Fibroblast of the aortic adventitia (primary cell): ENCODE data around the gene GIMAP8. TPM values are rescaled to one million over a fixed set of nuclear protein-coding genes. Genes with fewer than 3 reads are reported as not detected.

Experiments
- DNase-seq: peaks from one replicate; pipeline ENCODE4 v3.0.0-alpha.2; 2010; ENCODE audit warnings: low read depth
- H3K4me3 ChIP-seq: 2 replicates; pipeline ENCODE4 v1.5.1; 2011; ENCODE audit warnings: low read depth, mild to moderate bottlenecking, control low read depth, low read length, moderate library complexity
- total RNA-seq: library from RNA; depleted of rRNA; stranded (reverse); fragments of >200 nt; gene quantifications from 2 replicates; pipeline ENCODE4 v1.2.3, GENCODE V29; 2012; ENCODE audit warnings: low replicate concordance
- TF ChIP-seq, protein P1 (sequence below): IDR thresholded peaks from 2 replicates; pipeline ENCODE4 v1.5.1; 2011; ENCODE audit warnings: mild to moderate bottlenecking, low read length, control low read depth, inconsistent platforms; ENCODE audit not compliant: insufficient read depth

Gene GIMAP8
- total RNA-seq, 1 donor, result 0.09 TPM

DNA sequence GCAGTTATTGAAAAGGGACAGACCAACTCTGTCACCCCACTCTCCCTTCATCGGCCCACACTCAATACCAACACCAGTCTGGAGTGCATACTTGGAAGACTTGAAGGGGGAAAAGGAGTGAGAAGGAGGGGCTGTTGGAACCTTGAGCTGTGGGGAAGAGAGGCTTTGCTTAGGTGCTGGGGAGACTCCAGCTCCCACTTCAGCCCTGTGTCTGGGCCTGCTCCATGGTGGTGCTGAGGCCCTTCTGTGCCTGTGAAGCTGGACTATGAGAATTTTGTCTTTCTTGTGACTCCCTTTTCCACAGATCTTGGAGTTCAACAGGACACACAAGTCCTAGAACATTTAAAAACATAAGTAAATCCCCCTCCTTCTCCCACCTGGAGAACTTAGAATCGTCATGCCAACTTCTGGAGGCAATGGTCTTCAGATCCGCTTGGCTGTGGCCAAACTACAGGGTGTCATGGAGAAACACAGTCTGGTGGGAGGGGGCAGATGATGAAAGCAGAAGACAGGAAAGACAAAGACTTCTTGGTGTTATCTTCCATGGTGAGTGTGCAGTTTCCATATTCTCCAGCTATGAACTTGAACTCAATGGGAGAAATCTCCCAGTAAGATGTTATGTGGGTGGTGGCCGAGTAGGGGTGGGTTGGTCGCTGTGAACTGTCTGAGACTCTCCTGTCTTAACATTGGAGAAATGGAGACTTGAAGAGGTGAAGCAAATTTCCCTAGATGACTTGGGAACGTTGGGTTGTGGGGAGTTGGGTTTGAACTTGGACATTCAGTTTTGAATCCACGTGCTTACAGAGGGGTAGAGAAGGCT, 18.4 kb upstream of the GIMAP8 start:
- H3K4me3 ChIP-seq, result no peak overlapping the region

GRCh38 chr7:150432915-150433892, 17.2 kb upstream of the GIMAP8 start:
- no peak for DNase-seq
- H3K4me3 ChIP-seq, result no peak overlapping the region
- TF ChIP-seq, protein P1, sequence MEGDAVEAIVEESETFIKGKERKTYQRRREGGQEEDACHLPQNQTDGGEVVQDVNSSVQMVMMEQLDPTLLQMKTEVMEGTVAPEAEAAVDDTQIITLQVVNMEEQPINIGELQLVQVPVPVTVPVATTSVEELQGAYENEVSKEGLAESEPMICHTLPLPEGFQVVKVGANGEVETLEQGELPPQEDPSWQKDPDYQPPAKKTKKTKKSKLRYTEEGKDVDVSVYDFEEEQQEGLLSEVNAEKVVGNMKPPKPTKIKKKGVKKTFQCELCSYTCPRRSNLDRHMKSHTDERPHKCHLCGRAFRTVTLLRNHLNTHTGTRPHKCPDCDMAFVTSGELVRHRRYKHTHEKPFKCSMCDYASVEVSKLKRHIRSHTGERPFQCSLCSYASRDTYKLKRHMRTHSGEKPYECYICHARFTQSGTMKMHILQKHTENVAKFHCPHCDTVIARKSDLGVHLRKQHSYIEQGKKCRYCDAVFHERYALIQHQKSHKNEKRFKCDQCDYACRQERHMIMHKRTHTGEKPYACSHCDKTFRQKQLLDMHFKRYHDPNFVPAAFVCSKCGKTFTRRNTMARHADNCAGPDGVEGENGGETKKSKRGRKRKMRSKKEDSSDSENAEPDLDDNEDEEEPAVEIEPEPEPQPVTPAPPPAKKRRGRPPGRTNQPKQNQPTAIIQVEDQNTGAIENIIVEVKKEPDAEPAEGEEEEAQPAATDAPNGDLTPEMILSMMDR, result no peak

More for the DNA sequence above, 18.4 kb upstream of the GIMAP8 start:
- TF ChIP-seq, protein P1, result no peak
- no peak for DNase-seq

GRCh38 chr7:150434240-150434639, 16.2 kb upstream of the GIMAP8 start:
- H3K4me3 ChIP-seq, result no peak overlapping the region
- no peak for DNase-seq
- TF ChIP-seq, protein P1, result no peak

- no peak overlapping the region for H3K4me3 ChIP-seq
- TF ChIP-seq, protein P1, result no peak
- no peak for DNase-seq
These were observed 15.4 kb upstream of the GIMAP8 start for GRCh38 chr7:150435047-150435389.

DNA sequence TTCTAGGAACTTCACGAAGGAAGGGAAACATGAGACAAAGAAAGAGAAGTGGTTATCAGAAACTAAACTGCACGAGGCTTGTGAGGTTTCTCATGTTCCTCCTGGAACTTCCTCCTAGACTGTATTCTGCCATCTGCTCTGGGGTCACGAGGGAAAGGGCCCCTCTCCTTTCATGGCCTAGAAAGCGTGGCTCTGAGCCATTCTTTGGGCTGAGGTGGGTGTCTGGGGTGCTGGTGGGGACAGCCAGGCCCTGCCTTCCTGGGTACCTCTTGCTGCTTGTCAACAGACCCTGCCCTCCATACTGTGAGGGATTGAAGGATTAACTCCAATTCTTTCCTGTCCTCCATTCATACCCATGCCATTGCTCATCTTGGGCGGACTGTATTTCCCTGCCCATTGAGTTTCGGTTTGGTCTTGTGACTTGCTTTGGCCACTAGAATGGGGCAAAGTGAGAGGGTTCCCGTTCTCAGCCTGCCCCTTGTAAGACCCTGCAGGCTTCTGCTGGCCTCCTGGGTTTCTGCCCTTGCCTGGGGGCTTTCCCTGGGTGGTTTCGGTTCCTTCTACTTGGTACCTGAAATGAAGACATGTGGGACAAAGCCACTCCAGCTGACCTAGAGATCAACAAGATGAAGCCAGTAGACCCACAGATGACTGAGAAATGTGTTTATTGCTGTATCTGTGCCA, 14.9 kb upstream of the GIMAP8 start:
- DNase-seq, result no peak
- no peak overlapping the region for H3K4me3 ChIP-seq
- TF ChIP-seq, protein P1, result no peak

DNA sequence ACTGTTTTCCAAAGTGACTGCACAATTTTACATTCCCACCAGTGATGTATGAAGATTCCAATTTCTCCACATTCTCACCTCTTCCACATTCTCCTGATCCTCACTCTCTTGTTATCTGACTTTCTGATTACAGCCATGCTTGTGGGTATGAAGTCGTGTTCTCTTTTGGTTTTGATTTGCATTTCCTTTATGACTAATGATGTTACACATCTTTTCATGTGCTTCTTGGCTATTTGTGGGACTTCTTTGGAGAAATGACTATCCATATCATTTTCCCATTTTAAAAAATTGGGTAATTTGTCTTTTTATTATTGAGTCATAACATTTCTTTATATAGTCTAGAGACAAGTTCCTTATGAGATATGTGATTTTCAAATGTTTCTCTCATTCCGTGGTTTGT, 10.5 kb upstream of the GIMAP8 start:
- peak; percentile 8 for DNase-seq
- TF ChIP-seq, protein P1, result no peak

More for the DNA sequence above, 10.5 kb upstream of the GIMAP8 start:
- H3K4me3 ChIP-seq, result no peak overlapping the region
